Ureter (tissue), 1 donor: ENCODE results near the gene GLRX3. TPM values are rescaled to one million over a fixed set of nuclear protein-coding genes. Genes with fewer than 3 reads are reported as not detected.
"Not testable (repeated sequence)": the region's sequence is repeated elsewhere in the genome, so short reads cannot be mapped to it uniquely, and the experiment has no call there.

Experiments used
- DNase-seq: peaks from one replicate; pipeline ENCODE4 v3.0.0-alpha.2; 2020; ENCODE audit warnings: low spot score
- total RNA-seq: library from RNA; stranded (reverse); gene quantifications from one replicate; pipeline ENCODE4 v1.2.4, GENCODE V29; 2023
- donor health status: DM: yes; HTN: yes; CAD: no.

GLRX3 gene
- 71.9 TPM for total RNA-seq

- DNase-seq: peak; percentile 89
These were observed at the start of gene GLRX3 for GRCh38 chr10:130136226-130137089. GLRX3 (plus strand) TSS chr10:130136391; CDS start chr10:130136421, 30 bp downstream.

DNA sequence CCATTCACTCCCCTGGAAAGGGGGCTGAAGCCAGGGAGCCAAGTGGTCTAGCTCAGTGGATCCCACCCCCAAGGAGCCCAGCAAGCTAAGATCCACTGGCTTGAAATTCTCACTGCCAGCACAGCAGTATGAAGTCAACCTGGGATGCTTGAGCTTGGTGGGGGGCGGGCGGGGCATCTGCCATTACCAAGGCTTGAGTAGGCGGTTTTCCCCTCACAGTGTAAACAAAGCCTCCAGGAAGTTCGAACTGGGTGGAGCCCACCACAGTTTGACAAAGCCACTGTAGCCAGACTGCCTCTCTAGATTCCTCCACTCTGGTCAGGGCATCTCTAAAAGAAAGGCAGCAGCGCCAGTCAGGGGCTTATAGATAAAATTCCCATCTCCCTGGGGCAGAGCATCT lies 45.6 kb upstream of the GLRX3 start:
- not testable (repeated sequence) for DNase-seq

DNA sequence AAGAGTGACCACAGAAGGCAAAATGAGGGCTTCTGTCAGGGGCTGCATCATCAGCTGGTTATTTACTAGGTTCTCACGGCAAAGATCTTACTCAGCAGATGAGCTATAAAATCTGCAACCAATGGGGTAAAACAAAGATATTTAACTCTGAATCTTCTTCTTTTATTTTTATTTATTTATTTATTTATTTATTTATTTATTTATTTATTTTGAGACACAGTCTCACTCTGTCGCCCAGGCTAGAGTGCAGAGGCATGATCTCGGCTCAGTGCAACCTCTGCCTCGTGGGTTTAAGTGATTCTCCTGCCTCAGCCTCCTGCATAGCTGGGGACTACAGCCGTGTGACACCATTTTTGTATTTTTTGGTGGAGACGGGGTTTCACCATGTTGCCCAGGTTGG lies 36.8 kb upstream of the GLRX3 start:
- no peak for DNase-seq

GRCh38 chr10:130105724-130106123 lies 30.5 kb upstream of the GLRX3 start:
- DNase-seq: no peak

- not testable (repeated sequence) for DNase-seq
These were observed 28.0 kb upstream of the GLRX3 start for GRCh38 chr10:130108146-130108545.

DNA sequence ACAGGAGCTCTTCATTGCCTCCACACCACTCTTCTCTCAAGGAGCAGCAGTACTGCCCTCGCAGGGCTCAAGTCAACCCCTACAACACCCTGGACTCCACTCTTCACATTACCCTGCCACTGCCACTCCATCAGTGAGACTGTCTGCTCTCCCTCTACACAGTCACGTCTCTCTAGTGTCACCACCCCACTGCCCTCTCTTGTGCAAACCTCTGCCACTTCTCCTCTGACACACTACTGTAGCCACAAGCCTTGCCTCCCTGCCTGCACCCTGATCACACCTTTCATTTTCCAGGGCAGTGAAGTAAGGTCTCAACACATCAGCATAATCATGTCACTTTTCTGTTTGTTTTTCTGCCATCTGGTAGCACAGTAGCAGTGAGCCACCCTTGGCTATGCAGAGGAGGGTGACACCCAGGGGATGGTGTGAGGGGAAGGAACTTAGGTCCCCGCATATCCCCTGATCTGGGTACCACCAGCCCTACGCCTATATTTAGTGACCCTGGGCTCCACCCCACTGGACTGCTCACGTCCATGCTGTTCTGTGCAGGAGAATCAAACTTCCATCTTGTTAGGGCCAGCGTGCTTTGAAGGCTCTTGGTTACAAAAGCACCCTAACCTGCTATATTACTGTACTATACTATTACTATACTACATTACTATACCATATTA lies 27.1 kb upstream of the GLRX3 start:
- DNase-seq: no peak

- peak; percentile 85 for DNase-seq
These were observed 26.4 kb upstream of the GLRX3 start for GRCh38 chr10:130109796-130110245.

DNA sequence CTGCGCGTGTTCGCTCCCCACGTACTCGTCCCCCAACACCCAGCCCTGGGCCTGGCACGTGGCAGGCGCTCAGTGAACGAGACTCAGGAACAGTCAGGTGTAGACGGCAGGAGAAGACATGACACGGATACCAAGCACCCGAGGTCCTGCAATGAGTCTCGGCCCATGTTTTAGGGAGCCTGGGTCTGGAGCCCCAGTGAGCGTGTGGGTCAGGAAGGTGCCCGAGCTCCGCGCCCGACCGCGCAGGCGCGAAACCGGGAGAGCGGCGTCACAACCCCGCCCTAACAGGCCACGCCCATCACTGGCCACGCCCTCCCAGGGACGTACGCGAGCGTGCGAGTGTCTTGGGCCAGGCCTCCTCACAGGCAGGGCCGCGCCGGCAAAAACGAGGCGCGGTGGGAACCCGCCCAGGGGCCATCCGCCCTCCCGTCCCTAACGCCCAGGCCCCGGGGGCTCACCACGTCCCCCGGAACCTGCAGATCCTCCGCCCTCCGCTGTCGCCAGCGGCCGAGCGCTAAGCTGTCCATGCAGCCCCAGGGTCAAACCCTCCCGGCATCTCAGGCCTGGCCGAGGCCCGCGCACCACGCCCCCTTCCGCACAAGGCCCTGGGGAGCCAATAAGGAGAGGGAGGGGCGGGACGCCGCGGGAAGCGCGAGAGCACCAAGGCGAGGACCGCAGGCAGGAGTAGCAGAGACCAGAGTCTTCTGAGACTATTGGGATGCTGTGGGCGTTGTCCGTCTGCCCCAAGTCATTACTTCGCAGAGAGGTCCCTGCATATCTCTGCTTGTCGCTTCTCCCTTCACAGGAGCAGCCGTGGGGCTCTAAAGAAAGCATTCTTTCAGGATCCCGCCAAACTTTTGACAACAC lies 25.7 kb upstream of the GLRX3 start, which contains the start of gene C10orf143:
C10orf143 (minus strand) TSS at position 585 of the 867 bp plus-strand sequence; CDS start at position 527, 58 bp downstream.
- DNase-seq: peak; percentile 98

DNA sequence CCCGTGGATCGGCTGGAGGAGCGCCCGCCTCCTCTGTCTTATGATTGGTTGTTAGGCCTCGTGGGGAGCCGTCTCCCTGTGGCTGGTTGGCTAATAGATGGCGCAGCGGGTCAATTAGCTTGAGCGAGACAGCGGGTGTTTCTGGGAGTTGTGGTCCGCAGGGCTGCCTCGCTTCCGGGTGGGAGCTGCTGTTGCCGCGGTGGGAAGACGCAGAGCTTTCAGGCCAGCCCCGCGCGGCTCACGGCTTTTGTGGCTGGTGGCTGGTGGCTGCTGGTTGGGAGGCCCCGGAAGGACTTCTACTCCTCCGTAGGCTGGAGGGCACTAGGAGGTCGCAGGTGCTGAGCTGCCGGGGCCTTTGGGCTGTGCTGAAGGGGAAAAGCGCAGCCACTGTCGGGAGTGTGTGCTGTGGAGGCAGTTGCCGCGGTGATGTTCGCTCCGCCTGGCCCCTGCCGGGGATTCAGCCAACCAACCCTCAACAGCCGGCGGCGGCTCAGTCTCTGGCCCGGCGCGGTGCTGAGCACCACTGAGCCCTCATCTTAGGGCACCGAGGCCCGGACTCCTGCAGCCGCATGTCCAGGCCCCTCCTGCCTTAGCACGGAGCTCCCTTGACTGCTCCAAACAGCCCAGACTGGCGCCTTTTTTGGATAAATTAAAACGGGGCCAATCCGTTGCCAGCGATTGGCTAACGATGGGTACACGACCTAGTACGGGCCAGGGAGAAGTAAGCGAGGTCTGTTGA lies 24.9 kb upstream of the GLRX3 start:
- peak; percentile 97 for DNase-seq

GRCh38 chr10:130111852-130112180 lies 24.4 kb upstream of the GLRX3 start:
- DNase-seq: no peak

DNA sequence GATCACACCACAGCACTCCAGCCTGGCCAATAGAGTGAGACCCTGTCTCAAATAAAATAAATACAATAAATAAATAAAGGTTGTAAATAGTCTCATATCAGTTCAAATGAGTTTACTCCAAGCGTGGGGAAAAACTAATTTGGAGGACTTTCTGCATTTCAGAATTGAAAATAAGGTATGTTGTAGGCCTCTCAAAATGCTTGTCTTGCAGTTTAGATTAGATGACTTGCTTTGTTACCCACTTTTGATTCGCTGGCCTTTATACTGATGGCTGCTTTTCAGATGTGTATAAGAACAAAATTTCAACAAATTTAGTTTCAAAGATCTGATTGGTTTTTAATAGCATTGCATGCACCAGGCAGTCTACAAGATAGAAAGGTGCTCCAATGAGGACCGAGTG lies 23.4 kb upstream of the GLRX3 start:
- DNase-seq: no peak

- DNase-seq: not testable (repeated sequence)
These were observed 19.2 kb upstream of the GLRX3 start for GRCh38 chr10:130116942-130117341.

- not testable (repeated sequence) for DNase-seq
These were observed 18.7 kb upstream of the GLRX3 start for GRCh38 chr10:130117535-130117934.

- no peak for DNase-seq
These were observed 14.6 kb upstream of the GLRX3 start for GRCh38 chr10:130121486-130122079.

- peak; percentile 72 for DNase-seq
These were observed 8.7 kb upstream of the GLRX3 start for GRCh38 chr10:130127364-130128061.

DNA sequence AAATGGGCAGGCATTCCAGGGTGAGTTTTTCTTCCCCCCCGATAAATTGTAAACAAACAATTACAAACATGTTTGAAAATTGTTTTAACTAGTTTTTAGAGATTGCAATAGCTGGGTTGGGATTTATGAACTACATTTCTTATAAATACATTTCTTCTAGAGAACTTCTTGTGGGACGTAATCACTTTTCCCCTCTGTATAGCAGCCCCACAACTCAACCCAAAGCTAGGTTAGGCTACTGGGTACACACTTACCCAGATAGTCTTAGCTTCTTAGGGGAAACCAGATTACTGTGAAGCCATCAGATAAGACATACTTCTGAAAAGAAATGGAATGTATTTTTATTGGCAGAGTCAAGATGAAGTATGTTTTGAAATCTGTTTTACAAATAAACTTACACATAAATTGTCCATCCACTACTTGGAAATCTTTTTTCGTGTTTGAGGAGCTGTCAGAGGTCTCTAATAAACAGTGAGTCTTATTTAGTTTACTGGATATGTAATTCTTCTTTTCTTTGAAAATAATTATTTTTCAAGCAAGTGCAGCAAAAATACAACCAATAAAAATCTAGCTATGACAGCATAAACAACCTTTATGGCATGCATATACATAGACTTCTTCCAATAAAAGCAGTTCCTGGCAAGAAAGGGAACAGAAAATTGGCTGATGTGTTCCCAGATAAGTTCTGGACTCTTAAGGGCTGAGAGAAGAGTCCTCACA lies 8.0 kb upstream of the GLRX3 start:
- no peak for DNase-seq

DNA sequence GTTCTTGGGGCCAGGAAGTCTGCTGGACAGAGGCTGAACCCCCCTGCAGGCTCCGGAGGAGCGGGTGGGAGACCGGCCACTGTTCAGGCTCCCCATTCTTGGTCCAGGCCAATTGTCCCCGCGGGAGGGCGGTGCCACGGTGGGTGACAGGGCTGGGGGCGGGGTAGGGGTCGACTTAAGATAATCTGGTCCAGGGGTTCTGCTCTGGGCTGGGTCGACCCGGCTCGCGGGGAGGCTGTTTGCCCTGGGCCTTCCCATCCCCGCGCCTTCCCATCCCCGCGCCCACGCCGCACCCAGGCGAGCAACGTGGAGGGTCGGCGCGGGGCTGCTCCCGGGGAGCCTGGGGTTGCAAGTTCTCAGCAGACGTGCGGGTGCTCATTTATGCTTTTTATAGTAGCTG lies 7.3 kb upstream of the GLRX3 start:
- DNase-seq: no peak

DNA sequence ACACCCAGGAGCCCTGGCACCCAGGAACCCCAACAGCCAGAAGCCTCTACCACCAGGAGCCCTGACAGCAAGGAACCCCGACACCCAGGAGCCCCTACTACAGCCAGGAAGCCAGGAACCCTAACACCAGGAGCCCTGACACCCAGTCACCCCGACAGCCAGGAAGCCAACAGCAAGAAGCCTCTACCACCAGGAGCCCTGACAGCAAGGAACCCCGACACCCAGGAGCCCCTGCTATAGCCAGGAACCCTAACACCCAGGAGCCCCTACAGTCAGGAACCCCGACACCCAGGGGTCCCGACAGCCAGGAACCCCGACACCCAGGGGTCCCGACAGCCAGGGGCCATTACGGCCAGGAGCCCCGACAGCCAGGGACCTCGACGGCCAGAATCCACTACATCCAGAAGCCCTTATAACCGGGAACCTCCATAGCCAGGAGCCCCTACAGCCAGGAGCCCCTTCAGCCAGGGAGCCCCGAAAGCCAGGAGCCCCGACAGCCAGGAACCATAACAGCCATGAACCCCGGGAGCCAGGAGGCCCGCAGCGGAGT lies 440 bp upstream of the GLRX3 start:
- no peak for DNase-seq

DNA sequence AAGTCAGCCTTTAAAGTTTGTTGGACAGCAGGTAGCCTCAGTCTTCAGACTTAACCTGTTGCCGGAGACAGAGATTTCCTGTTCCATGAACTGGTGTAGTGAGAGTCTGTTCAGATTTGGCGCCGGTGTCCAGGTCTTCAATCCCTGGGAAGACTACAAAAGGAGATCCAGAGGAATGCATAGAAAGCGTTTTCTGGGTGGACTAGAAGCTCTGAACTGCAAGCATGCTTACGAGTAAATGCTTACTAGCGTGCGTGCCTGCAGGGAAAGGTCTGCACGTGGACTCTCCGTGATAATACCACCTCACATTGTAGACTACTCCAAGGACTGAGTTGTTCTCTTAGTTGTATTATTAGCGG lies 878 bp downstream of the GLRX3 start:
- no peak for DNase-seq
